ENCODE measurements around the gene CPED1.

DNA sequence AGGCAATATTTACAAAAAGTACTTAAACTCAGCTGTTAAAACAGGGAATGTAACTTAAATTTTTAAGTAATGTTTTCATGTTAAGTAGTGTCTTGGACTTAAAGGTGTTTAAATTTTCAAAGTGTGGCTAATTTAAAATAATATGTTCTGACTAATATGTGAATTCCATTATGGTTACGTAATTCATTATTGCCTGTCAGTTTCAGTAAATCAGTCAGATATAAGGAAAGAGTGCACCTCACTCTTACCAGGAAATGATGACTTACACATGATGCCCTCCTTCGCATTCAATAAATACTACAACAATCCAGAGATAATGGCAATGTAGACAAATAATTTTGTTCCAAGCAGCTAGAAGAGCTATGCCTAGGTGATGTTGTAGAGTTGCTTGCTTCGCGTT lies 271.3 kb downstream of the CPED1 start:
- TF ChIP-seq, protein P1, sequence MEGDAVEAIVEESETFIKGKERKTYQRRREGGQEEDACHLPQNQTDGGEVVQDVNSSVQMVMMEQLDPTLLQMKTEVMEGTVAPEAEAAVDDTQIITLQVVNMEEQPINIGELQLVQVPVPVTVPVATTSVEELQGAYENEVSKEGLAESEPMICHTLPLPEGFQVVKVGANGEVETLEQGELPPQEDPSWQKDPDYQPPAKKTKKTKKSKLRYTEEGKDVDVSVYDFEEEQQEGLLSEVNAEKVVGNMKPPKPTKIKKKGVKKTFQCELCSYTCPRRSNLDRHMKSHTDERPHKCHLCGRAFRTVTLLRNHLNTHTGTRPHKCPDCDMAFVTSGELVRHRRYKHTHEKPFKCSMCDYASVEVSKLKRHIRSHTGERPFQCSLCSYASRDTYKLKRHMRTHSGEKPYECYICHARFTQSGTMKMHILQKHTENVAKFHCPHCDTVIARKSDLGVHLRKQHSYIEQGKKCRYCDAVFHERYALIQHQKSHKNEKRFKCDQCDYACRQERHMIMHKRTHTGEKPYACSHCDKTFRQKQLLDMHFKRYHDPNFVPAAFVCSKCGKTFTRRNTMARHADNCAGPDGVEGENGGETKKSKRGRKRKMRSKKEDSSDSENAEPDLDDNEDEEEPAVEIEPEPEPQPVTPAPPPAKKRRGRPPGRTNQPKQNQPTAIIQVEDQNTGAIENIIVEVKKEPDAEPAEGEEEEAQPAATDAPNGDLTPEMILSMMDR (conservative IDR thresholded peaks at IDR 0.05; ENCODE audit: low read length) = no peak
- TF ChIP-seq EZH2phosphoT487 (IDR thresholded peaks at IDR 0.05; ENCODE audit: borderline replicate concordance, low read depth, low read length) = no peak

All from OCI-LY7 (cell line).